Vagina (tissue), 2 donors: ENCODE results near the gene ROR1.

ENCODE experiments used
- POLR2A ChIP-seq, 2 donors: fragments of 450-650 bp; IDR thresholded peaks; one replicate each; pipeline ENCODE4 v1.6.1; 2017; ENCODE audit warnings: antibody characterized with exemption in 2 of 2, mild to moderate bottlenecking in 2 of 2, moderate library complexity in 2 of 2
- POLR2AphosphoS5 ChIP-seq, 2 donors: sonication (generic); formaldehyde crosslinking; IDR thresholded peaks; one replicate each; pipeline ENCODE4 v1.9.0; 2017; ENCODE audit warnings: antibody characterized with exemption in 2 of 2, mild to moderate bottlenecking in 2 of 2, low read depth in 1 of 2; ENCODE audit not compliant: insufficient read depth in 1 of 2

- no peak for TF ChIP-seq POLR2A (IDR thresholded peaks at IDR 0.05)
- TF ChIP-seq POLR2AphosphoS5 (IDR thresholded peaks at IDR 0.05; ENCODE audit: insufficient read depth in 1 of 2, low read depth in 1 of 2), result no peak
Observed at GRCh38 chr1:64047549-64047996, 273.8 kb downstream of the ROR1 start.
